Erythroblast (primary cell): ENCODE data around the gene ACAP3.

Experiments used
- GATA1 ChIP-seq: IDR thresholded peaks from 2 replicates; pipeline ENCODE4 v1.6.1; 2011; ENCODE audit warnings: low read depth, mild to moderate bottlenecking, control low read depth, low read length, moderate library complexity
- POLR2A ChIP-seq: IDR thresholded peaks from 2 replicates; pipeline ENCODE4 v1.6.1; 2011; ENCODE audit warnings: mild to moderate bottlenecking, low read length

DNA sequence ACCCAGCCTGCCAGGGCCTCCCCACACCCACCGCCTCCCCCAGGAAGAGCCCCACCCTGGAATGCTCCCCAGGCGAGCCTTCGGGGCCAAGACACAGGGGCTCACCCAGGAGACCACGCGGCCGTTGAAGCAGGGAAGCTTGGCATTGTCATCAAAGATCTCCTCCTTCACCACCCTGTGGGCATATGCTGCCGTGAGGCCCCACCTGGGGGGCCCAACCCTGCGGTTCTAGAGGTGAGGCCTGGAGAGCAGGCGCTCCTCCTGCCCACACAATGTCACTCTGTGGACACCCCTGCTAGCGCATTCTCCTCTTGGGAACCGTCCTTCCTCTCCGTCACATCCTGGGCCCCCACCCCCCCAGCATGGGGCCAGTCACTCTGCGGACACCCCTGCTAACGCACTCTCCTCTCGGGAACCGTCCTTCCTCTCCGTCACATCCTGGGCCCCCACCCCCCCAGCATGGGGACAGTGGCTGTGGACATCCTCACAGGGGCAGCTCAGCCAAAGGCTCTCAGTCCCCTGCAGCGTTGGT lies 34.9 kb upstream of the ACAP3 start:
- no peak for TF ChIP-seq POLR2A
- no peak for TF ChIP-seq GATA1
